HG03095 (cell line): ENCODE results near the gene CD19.
"Not testable (repeated sequence)": the region's sequence is repeated elsewhere in the genome, so short reads cannot be mapped to it uniquely, and the experiment has no call there.

Experiments
- ATAC-seq: cut with Tn5 transposase; IDR thresholded peaks from one replicate; pipeline ENCODE4 v1.9.1; 2021; ENCODE audit warnings: moderate library complexity; ENCODE audit not compliant: unreplicated experiment

The CD19 gene

GRCh38 chr16:28980330-28980729 lies 48.6 kb downstream of the CD19 start:
- not testable (repeated sequence) for ATAC-seq

GRCh38 chr16:28980929-28981328 lies 49.2 kb downstream of the CD19 start:
- no peak for ATAC-seq

- ATAC-seq: no peak
These were observed 49.7 kb downstream of the CD19 start for GRCh38 chr16:28981517-28981916.

GRCh38 chr16:28982418-28982817 lies 50.6 kb downstream of the CD19 start:
- ATAC-seq: no peak

- ATAC-seq: no peak
These were observed 51.2 kb downstream of the CD19 start for GRCh38 chr16:28982949-28983348.

GRCh38 chr16:28983644-28984043 lies 51.9 kb downstream of the CD19 start:
- ATAC-seq: no peak

- no peak for ATAC-seq
These were observed 52.3 kb downstream of the CD19 start for GRCh38 chr16:28984091-28984490.

GRCh38 chr16:28984619-28985135 lies 52.9 kb downstream of the CD19 start, which contains the start of gene LAT:
Gene LAT, plus strand, starts transcription at chr16:28985052. Its CDS starts 366 bp downstream, at chr16:28985418.
- no peak for ATAC-seq

- no peak for ATAC-seq
These were observed 53.7 kb downstream of the CD19 start for GRCh38 chr16:28985211-28986041.

GRCh38 chr16:28986046-28986445 lies 54.3 kb downstream of the CD19 start:
- ATAC-seq: no peak

GRCh38 chr16:28986492-28986891 lies 54.7 kb downstream of the CD19 start:
- ATAC-seq: no peak

GRCh38 chr16:28987170-28987853 lies 55.5 kb downstream of the CD19 start:
- ATAC-seq: no peak
